HL-60 (cell line): ENCODE measurements around the gene PLAAT3.
A peak's percentile ranks its signal among the peaks of the same experiment; 100 is the strongest.

Source experiments
- CTCF ChIP-seq: IDR thresholded peaks from one replicate; pipeline ENCODE4 v1.5.1; 2011; ENCODE audit warnings: low read length, control low read depth, inconsistent platforms; ENCODE audit not compliant: insufficient read depth
- POLR2AphosphoS5 ChIP-seq: IDR thresholded peaks from 2 replicates; pipeline ENCODE4 v1.6.1; 2012; ENCODE audit warnings: low read depth

GRCh38 chr11:63592975-63593395, 21.2 kb downstream of the PLAAT3 start:
- TF ChIP-seq CTCF (peak; percentile 57), POLR2AphosphoS5 (no peak)
